Measurements from ENCODE around the gene LY6G6C. TPM values are rescaled to one million over a fixed set of nuclear protein-coding genes. Genes with fewer than 3 reads are reported as not detected.

Gene LY6G6C
- total RNA-seq, 1 donor from 2014 or later, result not detected

DNA sequence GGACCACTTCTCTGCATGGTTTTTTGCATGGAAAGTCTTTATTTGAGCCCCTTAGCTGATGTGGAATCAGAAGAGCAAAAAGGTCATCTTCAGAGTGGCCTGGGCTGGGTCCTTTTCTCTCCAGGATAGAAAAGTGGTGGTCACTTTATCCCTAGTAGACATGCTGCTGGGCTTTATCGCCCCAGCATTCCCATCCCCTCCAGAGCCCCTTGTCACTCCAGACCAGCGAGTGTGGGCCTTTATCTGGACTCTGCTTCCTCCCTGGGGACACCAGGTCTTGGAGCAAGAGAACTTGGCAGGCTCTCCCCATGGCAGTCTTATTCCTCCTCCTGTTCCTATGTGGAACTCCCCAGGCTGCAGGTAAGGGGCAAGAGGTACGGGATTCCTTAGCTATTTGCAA, 14.9 kb downstream of the LY6G6C start, which contains the start of gene LY6G6F:
Gene LY6G6F, plus strand, starts transcription at position 268 of the 400 bp plus-strand sequence. Its CDS starts 41 bp downstream, at position 309.
- no peak for DNase-seq (ENCODE audit: low spot score)

DNA sequence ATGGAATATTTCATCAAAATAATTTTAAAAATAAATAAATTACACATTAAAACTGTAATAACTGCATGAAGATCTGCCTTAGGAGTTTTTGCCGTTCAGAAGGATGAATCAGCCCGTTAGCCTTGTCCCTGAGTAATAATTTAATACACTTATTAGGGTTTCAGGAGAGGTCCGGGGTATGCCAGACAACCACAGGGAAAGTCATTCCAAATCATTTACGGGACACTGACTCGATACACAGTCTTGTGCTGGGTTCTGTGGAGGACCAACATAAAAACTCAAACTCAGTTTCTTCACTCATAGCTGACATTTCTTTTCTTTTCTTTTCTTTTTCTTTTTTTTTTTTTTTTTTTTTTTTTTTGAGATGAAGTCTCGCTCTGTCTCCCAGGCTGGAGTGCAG, 15.6 kb downstream of the LY6G6C start:
- DNase-seq (ENCODE audit: low spot score), result no peak

DNA sequence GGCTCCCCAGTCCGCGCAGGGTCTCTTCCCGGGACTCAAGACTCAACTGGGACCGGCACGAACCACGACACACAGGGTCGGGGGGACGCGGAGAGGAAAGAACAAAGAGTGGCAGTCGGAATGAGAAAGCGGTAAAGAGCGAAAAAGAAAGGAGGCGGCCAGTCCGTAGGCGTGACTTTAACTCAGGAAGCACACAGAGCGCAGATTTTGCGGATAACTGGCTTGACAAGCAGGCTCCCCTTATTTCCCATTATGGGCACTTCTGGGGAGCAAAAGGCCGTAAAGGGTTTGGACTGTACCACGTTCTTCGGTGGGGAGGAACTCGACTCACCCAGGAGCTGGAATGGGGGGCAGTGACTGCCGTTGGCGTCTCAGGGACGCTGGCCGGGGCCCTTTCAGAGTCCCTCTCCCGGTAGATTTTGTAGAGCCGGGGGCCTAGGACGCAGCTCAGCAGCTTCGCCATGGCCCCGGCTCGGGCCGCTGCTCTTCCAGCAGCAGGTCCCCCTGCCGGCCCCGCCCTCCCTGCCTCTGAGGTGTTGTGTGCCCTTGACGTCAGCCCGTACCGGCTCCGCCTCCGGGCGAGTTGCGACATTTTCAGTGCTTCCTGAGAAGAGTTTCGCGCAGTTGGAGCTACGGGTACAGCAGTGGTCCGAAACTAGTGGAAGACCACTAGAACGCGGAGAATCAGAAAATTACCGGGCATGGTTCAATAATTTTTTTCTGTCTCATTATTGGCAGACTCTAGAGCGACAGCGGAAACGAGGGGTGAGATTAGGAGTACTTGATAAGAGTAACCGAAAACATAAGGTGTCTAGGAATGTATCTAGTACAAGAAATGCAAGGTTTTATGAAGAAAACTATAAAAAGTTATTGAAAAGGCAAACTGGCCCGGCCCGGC, 18.5 kb downstream of the LY6G6C start, which contains the start of gene ABHD16A:
Gene ABHD16A, minus strand, starts transcription at position 506 of the 898 bp plus-strand sequence. Its CDS starts 43 bp downstream, at position 463.
- DNase-seq (ENCODE audit: low spot score), result peak; percentile 99

DNA sequence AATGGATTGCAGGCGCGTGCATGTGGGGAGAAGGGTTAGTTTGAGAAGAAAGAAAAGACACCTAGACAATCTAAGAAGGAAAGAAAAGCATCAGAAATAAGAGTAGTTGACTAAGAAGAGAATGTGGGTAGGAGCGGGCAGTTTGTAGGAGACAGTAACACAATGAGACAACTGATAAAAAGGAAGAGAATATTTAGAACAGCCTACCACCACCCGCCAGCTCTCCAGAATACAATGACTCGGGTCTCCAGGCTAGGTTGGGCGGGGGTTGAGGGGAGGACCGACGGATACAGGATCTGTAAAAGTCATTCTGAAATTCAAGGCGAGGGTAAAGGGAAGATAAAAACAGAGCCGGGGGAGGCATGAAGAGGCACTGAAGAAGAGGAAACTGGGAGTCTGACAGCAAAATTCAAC, 19.1 kb downstream of the LY6G6C start:
- no peak for DNase-seq (ENCODE audit: low spot score)

DNA sequence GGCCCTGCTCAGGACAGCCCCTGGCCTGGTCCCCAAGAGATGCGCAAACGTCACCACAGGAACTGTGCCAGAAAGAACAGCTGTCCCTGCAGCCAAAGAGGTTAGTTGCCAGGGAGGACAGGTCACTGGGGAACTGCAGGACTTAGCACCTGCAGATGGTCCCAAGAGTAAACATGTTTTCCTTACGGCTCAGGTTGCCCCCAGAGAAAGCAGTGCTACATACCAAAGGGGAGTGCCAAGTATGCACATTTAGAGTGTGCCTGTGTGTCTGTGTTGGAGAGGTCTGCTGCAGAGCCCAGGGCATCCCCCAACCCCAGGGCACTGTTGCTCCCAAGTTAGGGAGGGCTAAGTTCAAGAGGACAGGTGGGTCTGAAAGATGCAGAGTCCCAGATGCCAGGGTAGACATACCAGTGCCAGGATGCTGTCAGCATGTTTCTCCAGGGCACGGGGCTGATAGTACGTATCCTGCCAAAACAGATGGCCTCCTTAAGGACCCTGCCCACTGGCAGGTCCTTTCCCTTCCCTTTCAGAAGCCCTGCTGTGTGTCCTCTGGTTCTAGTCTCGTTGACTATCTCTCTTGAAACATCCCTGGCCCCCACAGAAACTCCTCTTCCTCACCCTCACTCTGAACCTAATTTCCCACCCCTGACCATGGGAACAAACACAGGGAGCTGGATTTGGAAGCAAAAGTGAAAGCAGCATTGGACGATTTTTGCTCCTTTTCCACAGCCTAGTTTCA, 19.7 kb downstream of the LY6G6C start:
- no peak for DNase-seq (ENCODE audit: low spot score)

DNA sequence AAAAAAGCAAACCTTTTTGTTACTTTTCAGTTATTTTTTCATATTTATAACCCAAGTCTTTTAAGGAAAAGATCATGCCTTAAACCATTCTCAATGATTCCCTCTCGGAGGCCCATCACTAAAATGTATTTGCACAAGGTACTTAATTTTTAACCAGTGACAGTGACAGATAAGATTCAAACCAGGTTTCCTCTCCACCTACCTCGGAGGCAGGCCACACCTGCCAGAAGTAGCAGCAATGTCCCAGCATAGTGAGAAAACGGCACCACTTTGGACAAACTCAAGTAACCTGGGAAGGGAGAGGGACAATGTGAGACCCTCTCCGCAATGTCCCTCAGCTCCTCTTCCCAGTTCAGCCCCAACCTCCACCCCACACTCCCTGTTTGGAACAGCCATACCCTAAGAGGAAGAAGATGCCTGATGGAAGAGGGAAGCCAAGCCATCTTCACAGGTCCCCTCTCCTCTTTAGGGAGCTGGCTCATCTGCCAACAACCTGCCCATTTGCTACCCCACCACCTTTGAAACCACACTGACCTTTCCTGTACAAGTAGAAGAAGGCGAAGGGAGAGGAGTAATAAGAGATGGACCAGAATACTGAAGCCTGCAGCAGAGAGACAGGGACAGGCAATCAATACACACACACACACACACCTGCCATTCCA, 20.7 kb downstream of the LY6G6C start:
- DNase-seq (ENCODE audit: low spot score), result no peak

DNA sequence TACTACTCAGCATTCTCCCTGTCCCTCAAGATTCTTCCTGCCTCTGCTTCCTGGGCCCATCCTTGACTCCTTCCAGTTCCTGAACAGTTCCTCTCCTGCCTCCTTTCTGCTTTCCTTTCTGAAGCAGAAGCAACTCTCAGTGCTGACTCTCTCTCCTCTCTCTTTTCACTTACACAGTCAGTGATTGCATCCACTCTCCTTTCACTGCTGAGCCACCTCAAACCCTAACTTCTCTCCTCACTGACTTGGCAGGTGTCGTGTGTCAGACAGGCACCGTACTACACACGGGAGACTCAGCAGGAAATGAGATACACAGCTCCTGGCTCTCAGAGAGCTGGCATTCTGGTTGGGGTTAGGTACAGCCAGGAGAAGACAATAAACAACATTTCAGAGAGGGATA, 24.0 kb downstream of the LY6G6C start:
- DNase-seq (ENCODE audit: low spot score), result no peak

DNA sequence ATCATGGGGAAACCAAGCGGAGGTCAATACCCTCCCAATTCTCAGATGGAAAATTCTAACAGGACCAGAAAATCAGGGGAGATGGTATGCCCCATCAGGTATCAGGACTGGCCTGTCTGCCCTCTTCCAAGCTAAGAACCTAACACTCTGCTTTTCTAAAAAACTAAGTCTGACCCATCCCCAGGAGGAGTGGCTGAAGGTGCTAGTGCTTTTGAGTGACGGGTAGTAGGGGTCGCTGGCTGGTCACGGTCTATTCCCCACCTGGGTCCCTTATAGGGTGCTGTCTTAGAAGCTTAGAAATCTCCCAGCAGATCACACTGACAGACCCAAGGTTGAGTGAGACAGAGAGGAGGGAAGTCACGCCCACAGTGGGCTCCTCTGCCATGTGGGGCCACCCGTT, 28.0 kb downstream of the LY6G6C start:
- no peak for DNase-seq (ENCODE audit: low spot score)

DNA sequence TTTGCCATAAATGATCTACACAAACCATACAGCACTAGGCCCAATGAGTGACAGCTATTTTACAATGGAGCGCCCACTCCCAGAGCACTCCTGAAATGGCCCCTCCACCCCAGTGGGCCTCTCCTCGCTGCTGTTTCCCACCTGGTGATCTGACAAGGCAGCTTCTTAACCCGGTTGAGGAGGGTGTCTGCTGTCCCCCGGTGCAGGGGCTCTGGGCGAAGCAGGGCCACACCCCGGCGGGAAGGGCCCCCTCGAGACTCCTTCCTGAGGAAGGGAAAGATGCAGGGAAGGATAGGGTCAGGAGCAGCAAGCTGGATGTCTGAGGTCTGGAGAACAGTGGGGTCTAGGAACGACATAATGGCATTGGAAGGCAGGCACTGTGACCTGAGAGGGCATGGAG, 28.7 kb downstream of the LY6G6C start:
- no peak for DNase-seq (ENCODE audit: low spot score)

DNA sequence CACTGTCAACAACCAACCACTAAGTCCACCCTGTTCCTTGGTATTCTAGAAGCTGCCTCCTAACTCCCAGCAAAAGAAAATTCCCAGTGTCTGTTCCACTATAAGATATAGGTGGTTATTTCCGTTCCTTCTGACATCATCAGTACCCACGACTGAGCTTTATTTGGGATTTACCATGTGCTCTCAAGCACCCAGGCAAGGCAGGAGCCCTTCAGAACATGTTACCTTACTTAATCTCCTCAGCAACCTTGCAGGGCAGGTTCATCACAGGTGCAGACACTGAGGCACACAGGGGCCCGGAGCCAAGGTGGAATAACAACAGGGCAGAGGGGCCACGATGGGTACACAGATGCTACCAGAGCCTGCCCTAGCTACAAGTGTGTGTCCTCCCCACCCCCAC, 29.2 kb downstream of the LY6G6C start:
- DNase-seq (ENCODE audit: low spot score), result no peak

DNA sequence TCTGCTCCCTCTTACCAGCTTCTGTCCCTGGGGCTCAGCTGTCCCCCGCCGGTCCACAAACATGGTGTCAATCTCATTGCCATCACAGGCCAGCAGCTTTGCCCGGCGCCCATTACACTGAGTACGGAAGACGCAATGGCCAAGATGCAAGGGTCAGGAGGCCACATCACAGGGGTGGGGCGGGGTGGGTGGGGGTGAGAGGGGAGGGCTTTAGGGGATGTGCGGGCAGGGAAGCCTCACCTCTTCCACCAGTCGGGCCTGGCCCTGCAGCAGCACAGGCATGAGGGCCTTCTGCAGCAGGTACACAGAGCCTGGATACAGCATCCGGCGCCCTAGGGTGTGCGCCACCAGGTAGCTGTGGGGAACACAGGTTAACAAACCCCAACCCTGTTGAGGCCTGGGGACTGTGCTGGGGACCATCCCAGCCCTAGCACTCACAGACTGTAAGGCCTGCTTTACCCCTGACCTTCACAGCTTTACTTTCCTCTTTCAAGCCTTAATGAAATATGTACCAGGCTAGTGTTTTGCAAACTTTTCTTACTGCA, 29.9 kb downstream of the LY6G6C start:
- no peak for DNase-seq (ENCODE audit: low spot score)

DNA sequence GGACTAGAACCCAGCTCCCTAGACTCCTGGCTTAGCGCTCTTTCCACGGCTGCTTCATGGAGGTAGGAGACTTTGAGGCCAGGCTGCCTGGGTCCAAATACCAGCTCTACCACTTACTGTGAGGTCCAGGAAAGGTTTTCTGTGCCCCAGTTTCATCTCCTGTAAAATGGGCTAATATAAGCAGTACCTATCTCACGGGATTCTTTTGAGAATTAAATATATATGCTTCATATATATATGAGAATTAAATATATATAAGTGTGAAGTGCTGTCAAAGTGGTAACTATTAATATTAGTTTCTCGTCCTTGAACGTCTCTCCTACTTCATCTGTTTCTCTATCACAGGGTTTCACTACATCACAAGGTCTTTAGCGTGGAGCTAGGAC, 30.5 kb downstream of the LY6G6C start:
- DNase-seq (ENCODE audit: low spot score), result no peak

DNA sequence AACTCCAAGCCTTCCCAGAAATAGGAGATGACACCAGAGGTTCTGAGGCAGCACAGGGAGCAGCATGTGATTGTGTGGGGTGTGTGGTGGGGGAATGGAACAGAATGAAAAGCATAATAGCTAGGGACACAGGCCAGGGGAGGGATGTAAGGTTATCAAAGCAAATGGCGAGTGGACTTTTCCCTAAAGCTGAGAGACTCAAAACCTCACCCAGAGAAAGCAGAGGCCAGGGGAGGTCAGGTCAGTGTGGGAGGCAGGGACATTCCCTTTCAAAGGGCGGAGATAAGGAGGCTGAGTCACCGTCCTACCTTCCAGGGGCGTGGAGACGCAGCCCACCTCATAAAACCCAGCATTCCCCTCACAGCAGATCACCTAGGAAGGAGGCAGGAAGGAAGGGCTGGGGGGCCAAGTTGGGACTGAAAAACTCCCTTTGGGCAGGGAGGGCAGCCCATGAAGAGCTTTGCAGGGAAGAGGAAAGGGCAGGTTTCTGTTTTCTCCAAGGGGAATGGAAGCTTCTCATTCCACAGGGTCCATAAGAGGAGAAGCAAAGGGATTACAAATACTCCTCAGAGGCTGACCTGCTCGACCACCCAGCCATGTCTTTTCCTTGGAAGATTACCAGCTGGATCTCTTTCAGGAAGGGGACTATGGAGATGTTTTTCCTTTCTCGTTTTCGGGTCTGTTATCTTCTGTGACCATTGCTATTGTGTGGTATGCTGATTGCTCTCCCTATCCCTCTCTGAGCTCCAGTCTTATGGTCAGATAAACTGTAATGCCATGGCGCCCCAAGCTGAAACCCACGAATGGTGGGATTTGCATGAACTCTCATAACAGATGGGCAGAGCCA, 31.1 kb downstream of the LY6G6C start:
- DNase-seq (ENCODE audit: low spot score), result no peak

DNA sequence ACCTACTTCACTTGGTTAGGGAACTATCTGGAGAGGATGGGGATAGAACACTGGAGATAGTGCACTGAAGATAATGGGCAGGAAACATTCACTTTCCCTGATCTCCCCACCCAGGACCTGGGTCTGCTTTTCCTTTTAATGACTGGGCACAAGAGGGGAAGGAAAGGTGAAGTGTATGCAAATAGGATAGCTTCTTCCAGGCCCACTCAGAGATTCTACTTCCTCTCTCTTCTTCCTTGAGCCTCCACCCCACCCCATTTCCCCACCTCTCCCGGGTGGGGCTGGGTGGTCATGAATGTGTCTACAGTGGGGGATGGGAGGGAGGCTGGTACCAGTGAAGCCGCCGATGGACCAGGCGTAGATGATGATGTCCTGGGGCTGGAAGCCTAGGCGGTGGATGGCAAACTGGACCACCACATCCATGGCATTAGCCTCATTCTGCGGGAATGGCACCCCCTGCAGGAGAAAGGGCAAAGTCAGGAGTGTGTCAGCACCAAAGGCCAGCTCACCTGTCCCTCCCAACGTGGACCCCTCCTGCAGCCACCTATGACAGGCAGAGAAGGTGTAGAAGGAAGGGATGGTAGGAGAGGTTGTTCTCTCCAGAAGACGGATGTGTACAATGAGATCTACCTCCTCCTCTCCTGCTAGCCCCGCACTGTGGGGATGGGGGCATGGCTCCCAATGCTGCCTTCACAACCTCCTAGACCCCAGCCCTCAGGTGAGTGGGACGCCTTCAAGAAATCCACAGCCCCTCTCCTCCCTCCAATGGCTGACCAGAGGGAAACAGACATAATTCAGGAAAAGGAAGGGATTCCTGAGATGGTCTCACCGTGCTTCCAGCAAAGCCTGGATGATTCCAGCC, 32.1 kb downstream of the LY6G6C start:
- DNase-seq (ENCODE audit: low spot score), result no peak

DNA sequence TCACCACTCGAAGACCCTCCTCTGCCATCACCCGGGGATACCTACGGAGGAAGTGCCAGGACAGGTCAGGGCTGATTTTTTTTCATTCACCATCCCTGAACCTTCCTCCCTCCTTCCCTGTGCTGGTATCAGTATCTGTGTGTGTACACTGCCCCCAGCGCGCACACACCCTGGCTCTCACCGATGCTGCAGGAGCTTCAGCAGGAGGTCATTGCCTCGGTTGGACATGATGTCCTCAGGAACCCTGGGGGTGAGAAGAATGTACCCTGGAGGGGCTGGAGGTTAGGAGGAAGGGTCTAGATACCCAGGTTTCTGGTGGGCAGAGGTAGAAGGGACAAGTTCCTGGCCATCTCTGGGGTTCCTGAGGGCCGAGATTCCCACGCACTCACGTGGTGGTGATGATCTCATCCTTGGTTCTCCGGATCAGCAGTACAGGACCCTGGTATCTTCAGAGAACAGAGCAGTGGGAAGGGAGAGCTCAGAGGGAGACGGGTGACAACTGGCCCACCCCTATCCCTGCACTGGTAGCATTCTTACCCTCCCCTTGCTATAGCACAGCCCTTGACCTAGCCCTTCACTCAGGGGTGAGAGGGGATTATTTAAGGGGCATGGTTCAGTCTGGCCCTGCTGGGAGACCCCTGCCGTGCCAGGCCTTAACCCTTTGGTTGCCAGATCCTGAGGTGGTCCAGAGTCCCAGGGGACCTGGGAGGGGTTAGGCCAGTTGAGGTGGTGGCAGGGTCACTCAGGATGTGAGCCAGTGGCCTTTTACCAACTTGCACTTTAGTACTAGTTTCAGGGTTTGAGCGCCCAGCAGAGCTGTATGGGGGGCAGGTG, 33.5 kb downstream of the LY6G6C start:
- DNase-seq (ENCODE audit: low spot score), result no peak

DNA sequence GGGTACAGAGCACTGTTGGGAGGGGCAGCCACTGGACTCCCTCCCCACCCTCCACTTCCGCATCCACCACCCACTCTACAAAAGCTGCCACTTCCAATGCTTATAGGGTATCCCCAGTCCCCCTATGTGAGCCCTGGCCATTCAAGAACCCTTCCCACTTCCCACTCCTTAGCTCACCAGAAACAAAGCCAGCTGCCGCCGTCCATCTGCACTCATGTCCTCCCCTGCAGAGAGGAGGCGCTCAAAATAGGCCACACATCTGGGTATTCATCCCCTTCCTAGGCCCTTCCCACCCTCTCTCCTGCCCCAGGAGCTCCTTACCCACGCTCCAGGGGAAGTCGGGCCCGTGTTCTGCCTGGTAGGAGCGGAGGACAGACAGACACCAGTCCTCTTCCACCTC, 34.2 kb downstream of the LY6G6C start:
- no peak for DNase-seq (ENCODE audit: low spot score)

DNA sequence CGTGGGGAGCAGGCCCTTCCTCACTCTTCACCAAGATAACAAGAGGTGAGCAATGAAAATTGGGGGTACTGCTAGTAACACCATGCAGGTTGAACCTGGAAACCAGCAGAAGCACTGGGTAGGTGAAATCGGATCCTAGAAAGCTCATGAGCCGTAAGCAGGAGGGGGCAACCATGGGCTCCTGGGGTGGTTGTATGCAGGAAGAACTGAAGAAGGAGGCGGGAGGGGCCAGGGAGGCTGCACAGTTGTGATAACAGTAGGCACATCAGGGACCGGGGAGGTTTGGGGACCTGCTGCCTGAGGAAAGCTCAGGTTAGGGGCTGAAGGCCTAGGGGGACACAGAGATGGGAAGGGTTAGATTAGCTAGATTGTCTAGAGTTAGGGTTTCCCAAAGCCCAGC, 35.1 kb downstream of the LY6G6C start:
- DNase-seq (ENCODE audit: low spot score), result no peak

DNA sequence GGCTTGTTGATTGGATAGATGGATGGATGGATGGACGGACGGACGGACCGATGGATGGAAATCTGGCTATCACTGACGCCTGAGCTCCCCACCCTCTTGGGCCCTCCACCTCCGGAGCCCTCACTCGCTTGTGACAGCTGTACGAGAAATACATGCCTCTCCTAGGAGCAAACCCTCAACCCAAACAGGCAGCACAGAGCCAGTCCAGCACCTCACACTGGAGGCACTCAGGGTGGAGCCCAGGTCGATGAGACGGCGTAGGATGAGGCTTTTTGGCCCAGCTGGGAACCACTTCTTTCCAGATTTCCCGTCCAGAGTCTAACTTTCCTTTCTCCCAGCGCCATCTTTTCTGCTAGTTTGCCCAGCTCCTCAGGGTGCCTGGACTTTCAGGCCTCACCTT, 38.0 kb downstream of the LY6G6C start:
- DNase-seq (ENCODE audit: low spot score), result no peak

DNA sequence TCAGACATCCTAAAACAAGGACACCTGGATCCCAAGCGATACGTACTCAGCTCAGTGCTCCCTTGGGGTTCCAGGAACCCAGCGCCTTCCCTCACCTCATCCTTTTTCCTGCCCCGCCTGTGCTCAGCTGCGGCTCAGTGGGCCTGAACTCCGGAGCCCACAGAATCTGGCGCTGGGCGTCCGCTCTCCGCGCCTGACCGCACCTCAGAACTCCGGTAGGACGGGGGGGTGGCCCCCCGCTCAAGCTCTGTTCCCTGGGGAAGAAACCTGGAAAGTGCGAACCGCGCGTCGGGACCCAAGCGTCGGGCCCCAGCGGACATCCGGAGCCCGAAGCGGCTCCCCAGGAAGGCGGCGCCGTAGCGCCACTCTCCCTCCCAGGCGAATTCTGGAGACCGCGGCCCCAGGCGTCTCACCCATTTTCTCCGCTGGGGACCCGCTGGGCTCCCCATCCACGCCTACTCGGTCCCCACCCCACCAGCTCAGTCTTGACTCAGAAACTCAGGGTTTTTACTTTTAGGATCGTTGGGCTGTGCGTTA, 40.3 kb downstream of the LY6G6C start:
- no peak for DNase-seq (ENCODE audit: low spot score)
